ENCODE data around the gene SPTB.

Gene SPTB

GRCh38 chr14:64801046-64801445, 78.7 kb downstream of the SPTB start:
- H3K4me3 Mint-ChIP-seq, result no peak overlapping the region
- ATAC-seq (no peak), DNase-seq (ENCODE audit: low spot score in 2 of 2) (no peak)
- peak overlapping the region; percentile 7 for H3K27ac Mint-ChIP-seq
- H3K4me1 Mint-ChIP-seq, result no peaks in the 10 kb centered on the region
- no peaks in the 10 kb centered on the region for H3K9me3 Mint-ChIP-seq
- no peaks in the 10 kb centered on the region for H3K36me3 Mint-ChIP-seq

- no peak overlapping the region for H3K4me3 Mint-ChIP-seq
- no peak for ATAC-seq
Observed at GRCh38 chr14:64800000-64800399, 79.7 kb downstream of the SPTB start.

GRCh38 chr14:64799555-64799954, 80.2 kb downstream of the SPTB start:
- Mint-ChIP-seq H3K9me3 (no peaks in the 10 kb centered on the region), H3K27ac (no peak overlapping the region), H3K4me3 (no peak overlapping the region), H3K4me1 (no peaks in the 10 kb centered on the region), H3K36me3 (no peaks in the 10 kb centered on the region)
- ATAC-seq (no peak), DNase-seq (ENCODE audit: low spot score in 2 of 2) (no peak)

More at GRCh38 chr14:64800000-64800399, 79.7 kb downstream of the SPTB start:
- no peak for DNase-seq (ENCODE audit: low spot score in 2 of 2)
- Mint-ChIP-seq H3K36me3 (no peaks in the 10 kb centered on the region), H3K27ac (no peak overlapping the region), H3K9me3 (no peaks in the 10 kb centered on the region), H3K4me1 (no peaks in the 10 kb centered on the region)

GRCh38 chr14:64796369-64796768, 83.3 kb downstream of the SPTB start:
- H3K9me3 Mint-ChIP-seq, result no peaks in the 10 kb centered on the region
- no peak overlapping the region for H3K27ac Mint-ChIP-seq
- DNase-seq (ENCODE audit: low spot score in 2 of 2) (no peak), ATAC-seq (no peak)
- H3K36me3 Mint-ChIP-seq, result no peaks in the 10 kb centered on the region
- H3K4me3 Mint-ChIP-seq, result no peak overlapping the region
- H3K4me1 Mint-ChIP-seq, result no peaks in the 10 kb centered on the region

DNA sequence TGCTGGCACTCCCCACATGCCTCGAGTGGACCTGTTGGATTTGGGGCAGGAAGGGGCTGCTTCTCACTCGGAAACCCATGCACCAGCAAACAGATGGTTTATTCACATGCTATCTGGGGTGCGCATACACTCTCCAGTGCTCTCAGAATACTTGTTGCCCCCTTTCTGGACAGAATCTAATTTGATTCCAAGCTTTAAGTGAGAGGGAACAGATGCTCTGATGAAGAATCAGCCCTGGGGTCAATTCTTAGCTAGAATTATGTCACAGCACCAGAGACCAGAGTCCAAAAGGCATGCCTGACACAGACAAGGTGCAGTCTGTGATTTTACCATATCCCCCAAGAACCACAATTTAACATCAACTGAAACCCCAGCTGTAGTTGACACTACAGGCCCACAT, 83.8 kb downstream of the SPTB start:
- no peak overlapping the region for H3K27ac Mint-ChIP-seq
- no peaks in the 10 kb centered on the region for H3K4me1 Mint-ChIP-seq
- ATAC-seq (no peak), DNase-seq (ENCODE audit: low spot score in 2 of 2) (no peak)
- H3K9me3 Mint-ChIP-seq, result no peaks in the 10 kb centered on the region
- H3K4me3 Mint-ChIP-seq, result no peak overlapping the region
- H3K36me3 Mint-ChIP-seq, result no peaks in the 10 kb centered on the region

DNA sequence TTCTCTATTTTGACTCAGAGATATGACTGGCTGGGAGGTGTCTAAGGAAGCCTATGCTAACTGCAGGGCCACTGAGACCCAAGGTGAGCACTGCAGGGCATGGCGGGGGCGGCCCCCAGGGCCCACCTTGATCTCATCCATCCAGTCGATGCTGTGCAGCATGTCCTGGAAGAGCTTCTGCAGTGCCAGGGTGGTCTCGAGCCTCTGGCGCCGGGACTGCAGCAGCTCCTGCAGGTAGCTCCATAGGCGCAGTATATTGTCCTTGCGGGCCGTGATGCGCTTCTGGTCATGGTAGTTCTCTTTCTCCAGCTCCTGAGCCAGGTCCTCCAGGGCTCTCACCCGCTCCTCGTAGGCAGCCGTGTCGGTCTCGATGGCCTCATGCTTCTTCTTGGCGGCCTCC, 84.5 kb downstream of the SPTB start:
- DNase-seq (ENCODE audit: low spot score in 2 of 2), result no peak
- H3K4me3 Mint-ChIP-seq, result no peak overlapping the region
- no peaks in the 10 kb centered on the region for H3K36me3 Mint-ChIP-seq
- H3K27ac Mint-ChIP-seq, result no peak overlapping the region
- H3K9me3 Mint-ChIP-seq, result no peaks in the 10 kb centered on the region
- no peak for ATAC-seq
- no peaks in the 10 kb centered on the region for H3K4me1 Mint-ChIP-seq

DNA sequence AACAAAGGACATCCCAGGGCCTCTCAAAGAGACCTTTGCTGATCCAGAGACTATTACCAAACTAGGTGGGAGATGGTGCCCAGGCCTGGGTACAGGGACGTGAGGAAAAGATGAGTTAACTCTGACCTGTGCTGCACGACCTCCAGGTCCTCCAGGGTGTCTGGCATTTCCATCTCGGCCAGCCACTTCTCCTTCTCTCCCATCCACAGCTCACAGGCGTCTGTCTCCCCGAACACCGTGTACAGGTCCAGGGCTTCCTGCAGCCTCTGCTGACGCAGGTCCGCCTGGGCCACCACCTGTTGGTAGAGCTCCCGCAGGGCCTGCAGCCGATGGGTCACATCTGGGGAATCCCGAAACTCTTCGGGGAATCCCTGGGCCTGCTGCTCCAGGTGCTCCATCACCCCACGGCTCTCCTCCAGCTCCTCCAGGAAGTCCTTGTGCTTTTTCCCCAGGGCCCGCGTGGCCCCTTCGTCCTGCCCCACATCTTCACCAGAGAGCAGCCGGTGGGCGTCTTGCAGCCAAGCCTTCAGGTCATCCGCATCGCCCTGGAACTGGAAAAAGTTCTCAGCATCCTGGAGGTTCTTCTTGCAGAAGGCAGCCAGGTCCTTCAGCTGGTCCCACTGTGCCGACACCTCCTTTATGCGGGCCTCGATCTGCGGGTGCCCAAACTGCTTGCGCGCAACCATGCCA, 86.7 kb downstream of the SPTB start:
- Mint-ChIP-seq H3K9me3 (no peaks in the 10 kb centered on the region), H3K36me3 (no peaks in the 10 kb centered on the region), H3K27ac (no peak overlapping the region), H3K4me1 (no peaks in the 10 kb centered on the region), H3K4me3 (no peak overlapping the region)
- DNase-seq (ENCODE audit: low spot score in 2 of 2) (no peak), ATAC-seq (no peak)

- no peaks in the 10 kb centered on the region for H3K36me3 Mint-ChIP-seq
- ATAC-seq, result no peak
Observed at GRCh38 chr14:64792231-64792630, 87.5 kb downstream of the SPTB start.

DNA sequence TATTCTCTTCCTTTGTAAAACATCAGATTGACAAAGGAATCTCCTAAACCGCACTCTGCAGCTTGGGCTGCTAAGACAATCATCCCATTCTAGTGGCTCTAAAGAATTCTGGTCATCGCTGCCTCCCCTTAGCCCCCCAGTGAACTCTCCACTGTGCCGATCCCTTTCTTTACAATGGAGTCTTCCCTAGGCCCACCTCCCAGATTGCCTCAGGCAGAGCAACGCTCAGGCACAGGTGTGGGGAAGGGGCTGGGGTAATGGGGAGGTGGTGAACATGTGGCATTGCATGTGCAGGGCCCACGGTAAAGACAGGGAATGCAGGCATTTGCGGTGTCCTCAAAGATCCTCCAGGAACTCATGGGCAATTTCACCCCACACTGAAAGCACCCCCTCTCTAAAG, 89.2 kb downstream of the SPTB start:
- Mint-ChIP-seq H3K27ac (no peak overlapping the region), H3K36me3 (no peaks in the 10 kb centered on the region), H3K4me3 (no peak overlapping the region), H3K9me3 (no peaks in the 10 kb centered on the region), H3K4me1 (no peaks in the 10 kb centered on the region)
- no peak for DNase-seq (ENCODE audit: low spot score in 2 of 2)
- ATAC-seq, result no peak

More at GRCh38 chr14:64792231-64792630, 87.5 kb downstream of the SPTB start:
- no peak overlapping the region for H3K27ac Mint-ChIP-seq
- no peaks in the 10 kb centered on the region for H3K9me3 Mint-ChIP-seq
- no peak overlapping the region for H3K4me3 Mint-ChIP-seq
- H3K4me1 Mint-ChIP-seq, result no peaks in the 10 kb centered on the region
- DNase-seq (ENCODE audit: low spot score in 2 of 2), result no peak

GRCh38 chr14:64789696-64790095, 90.0 kb downstream of the SPTB start:
- no peaks in the 10 kb centered on the region for H3K9me3 Mint-ChIP-seq
- no peaks in the 10 kb centered on the region for H3K36me3 Mint-ChIP-seq
- no peak for ATAC-seq
- no peak overlapping the region for H3K27ac Mint-ChIP-seq
- H3K4me1 Mint-ChIP-seq, result no peaks in the 10 kb centered on the region
- no peak for DNase-seq (ENCODE audit: low spot score in 2 of 2)
- H3K4me3 Mint-ChIP-seq, result no peak overlapping the region

DNA sequence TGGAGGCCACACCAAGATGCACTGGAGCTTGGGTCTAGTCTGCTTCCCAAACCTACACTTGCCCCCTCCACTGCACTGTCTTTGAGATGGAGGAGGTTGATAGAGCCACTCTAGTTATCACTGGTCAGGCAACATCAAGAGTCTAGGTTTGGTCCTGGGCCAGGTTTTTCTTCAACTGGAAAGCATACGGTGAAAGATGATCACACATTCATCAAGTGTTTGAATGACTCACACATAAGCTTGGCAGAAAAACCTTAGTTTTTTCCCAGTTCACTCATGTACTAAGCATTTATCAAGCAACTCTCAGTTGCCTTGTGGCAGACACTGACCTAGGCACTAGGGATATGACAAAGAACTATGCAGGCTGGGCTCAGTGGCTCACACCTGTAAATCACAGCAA, 91.0 kb downstream of the SPTB start:
- no peak for DNase-seq (ENCODE audit: low spot score in 2 of 2)
- Mint-ChIP-seq H3K36me3 (no peaks in the 10 kb centered on the region), H3K4me1 (no peaks in the 10 kb centered on the region), H3K9me3 (no peaks in the 10 kb centered on the region), H3K4me3 (no peak overlapping the region), H3K27ac (no peak overlapping the region)
- peak; percentile 9 for ATAC-seq

DNA sequence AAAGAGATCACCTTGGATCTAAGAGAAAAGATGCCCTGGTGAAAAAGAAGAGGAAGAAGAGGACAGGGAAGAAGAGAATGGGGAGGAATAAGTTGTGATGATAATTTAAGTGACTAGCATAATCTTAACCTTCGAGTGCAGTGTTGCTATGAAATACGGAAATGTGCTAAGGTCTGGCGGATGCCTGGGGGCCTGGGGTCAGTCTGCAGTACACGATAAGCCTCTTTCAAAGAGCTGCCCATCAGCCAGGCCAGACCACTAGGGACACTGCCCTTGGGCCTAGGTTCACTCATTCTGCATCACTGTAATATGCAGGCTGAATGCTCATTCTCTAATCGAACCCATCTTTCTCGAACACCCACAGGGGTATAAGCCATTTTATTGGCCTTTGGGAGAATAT, 92.1 kb downstream of the SPTB start:
- DNase-seq (ENCODE audit: low spot score in 2 of 2), result no peak
- H3K27ac Mint-ChIP-seq, result no peak overlapping the region
- no peaks in the 10 kb centered on the region for H3K36me3 Mint-ChIP-seq
- no peaks in the 10 kb centered on the region for H3K9me3 Mint-ChIP-seq
- no peak overlapping the region for H3K4me3 Mint-ChIP-seq
- ATAC-seq, result no peak
- H3K4me1 Mint-ChIP-seq, result no peaks in the 10 kb centered on the region

DNA sequence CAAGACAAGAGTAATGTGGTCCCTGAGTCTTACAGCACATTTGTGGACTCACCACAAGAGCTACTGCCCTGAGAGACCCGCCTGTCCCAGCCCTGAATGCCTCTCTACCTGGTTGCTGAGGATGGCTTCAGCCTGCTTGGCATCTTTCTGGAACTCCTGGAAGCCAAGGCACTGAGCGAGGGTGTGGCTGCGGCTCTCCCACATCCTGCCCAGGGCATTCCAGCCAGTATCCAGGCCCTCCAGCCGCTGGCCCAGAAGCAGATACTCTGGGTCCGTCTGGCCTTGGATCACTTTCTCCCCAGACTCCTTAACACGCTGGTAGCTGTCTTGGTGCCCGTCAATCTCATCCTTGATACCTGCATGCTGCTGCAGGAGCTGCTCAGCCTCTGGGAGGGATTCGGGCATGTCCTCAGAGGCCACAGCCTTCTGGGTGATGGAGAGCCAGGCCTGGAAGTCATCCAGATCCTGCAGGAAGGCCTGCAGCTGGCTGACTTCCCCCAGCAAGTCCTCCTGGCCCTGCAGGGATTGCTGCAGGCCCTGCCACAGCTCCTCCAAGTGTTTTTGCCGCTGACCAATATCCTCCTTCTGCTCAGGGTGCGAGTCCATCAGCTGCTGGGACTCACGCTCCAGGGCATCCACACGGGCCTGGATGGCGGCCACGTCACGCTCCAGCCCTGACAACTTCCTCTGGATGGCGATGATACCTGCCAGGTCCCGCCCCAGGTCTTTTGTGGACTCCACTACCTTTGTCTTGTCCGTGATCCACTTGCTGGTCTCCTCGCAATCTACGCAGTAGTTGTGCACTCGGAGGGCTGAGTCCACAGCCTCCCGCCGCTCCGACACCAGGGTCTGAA, 93.2 kb downstream of the SPTB start:
- H3K4me3 Mint-ChIP-seq, result no peak overlapping the region
- DNase-seq (ENCODE audit: low spot score in 2 of 2) (no peak), ATAC-seq (no peak)
- no peaks in the 10 kb centered on the region for H3K36me3 Mint-ChIP-seq
- no peaks in the 10 kb centered on the region for H3K4me1 Mint-ChIP-seq
- no peaks in the 10 kb centered on the region for H3K9me3 Mint-ChIP-seq
- H3K27ac Mint-ChIP-seq, result no peak overlapping the region

GRCh38 chr14:64784006-64784405, 95.7 kb downstream of the SPTB start:
- no peaks in the 10 kb centered on the region for H3K4me1 Mint-ChIP-seq
- H3K9me3 Mint-ChIP-seq, result no peaks in the 10 kb centered on the region
- ATAC-seq, result no peak
- H3K27ac Mint-ChIP-seq, result no peak overlapping the region
- no peak for DNase-seq (ENCODE audit: low spot score in 2 of 2)
- no peaks in the 10 kb centered on the region for H3K36me3 Mint-ChIP-seq
- H3K4me3 Mint-ChIP-seq, result no peak overlapping the region

- Mint-ChIP-seq H3K4me1 (no peaks in the 10 kb centered on the region), H3K27ac (no peak overlapping the region)
Observed at GRCh38 chr14:64782196-64782595, 97.5 kb downstream of the SPTB start.

GRCh38 chr14:64779472-64779871, 100.2 kb downstream of the SPTB start:
- no peaks in the 10 kb centered on the region for H3K36me3 Mint-ChIP-seq
- H3K27ac Mint-ChIP-seq, result no peak overlapping the region
- DNase-seq (ENCODE audit: low spot score in 2 of 2) (no peak), ATAC-seq (no peak)
- no peak overlapping the region for H3K4me3 Mint-ChIP-seq
- no peaks in the 10 kb centered on the region for H3K4me1 Mint-ChIP-seq
- H3K9me3 Mint-ChIP-seq, result no peaks in the 10 kb centered on the region

More at GRCh38 chr14:64782196-64782595, 97.5 kb downstream of the SPTB start:
- DNase-seq (ENCODE audit: low spot score in 2 of 2) (no peak), ATAC-seq (no peak)
- Mint-ChIP-seq H3K9me3 (no peaks in the 10 kb centered on the region), H3K36me3 (no peaks in the 10 kb centered on the region), H3K4me3 (no peak overlapping the region)
